ENCODE measurements around the gene LOXL3. TPM values are rescaled to one million over a fixed set of nuclear protein-coding genes. Genes with fewer than 3 reads are reported as not detected.

LOXL3 gene
- total and polyA plus RNA-seq, 2 donors (not counting 1 experiment from before 2014, with no cell fraction given): 0.97 to 1.2 TPM

GRCh38 chr2:74530239-74531187 lies 23.2 kb downstream of the LOXL3 start:
- CTCF ChIA-PET: interaction anchor here (1.0 to 9.6 kb wide), 16 partner anchors 9 to 383 kb away, joined by 3 to 71 read pairs (median 6); partner anchors contain the start of genes BOLA3, CCDC142, INO80B and PCGF1
- no peaks in the 10 kb centered on the region for H3K27me3 ChIP-seq (replicated peaks in 1 of 4; ENCODE audit: control extremely low read depth in 1 of 4, control insufficient read depth in 3 of 4, insufficient read depth in 4 of 4, low read length in 3 of 4)
- peak overlapping the region; percentile 78 for H3K9ac ChIP-seq (ENCODE audit: low read length)
- H3K36me3 ChIP-seq (replicated peaks in 1 of 2; ENCODE audit: control extremely low read depth in 1 of 2, control insufficient read depth in 1 of 2, extremely low read depth in 1 of 2, insufficient read depth in 2 of 2, low read length in 1 of 2): peaks cover 0 to 47% of the 10 kb centered on the region in 2 experiments
- peaks cover 17% of the 10 kb centered on the region for H4K20me1 ChIP-seq (ENCODE audit: control insufficient read depth, insufficient read depth, low read length, poor library complexity, severe bottlenecking)
- Mint-ChIP-seq H3K27me3 (no peaks in the 10 kb centered on the region), H3K4me1 (peaks cover 43% of the 10 kb centered on the region), H3K27ac (peak overlapping the region; percentile 96), H3K4me3 (peak overlapping the region; percentile 97), H3K9me3 (ENCODE audit: insufficient read depth) (no peaks in the 10 kb centered on the region)
- ATAC-seq (ENCODE audit: low read depth) (peak; percentile 9), DNase-seq (peak; percentile 77)
- H3K4me2 ChIP-seq (replicated peaks; ENCODE audit: low read depth, low read length, poor library complexity, severe bottlenecking): peak overlapping the region; percentile 95
- peaks cover 39 to 49% of the 10 kb centered on the region in 2 donors for H3K4me1 ChIP-seq (ENCODE audit: control insufficient read depth in 2 of 2, insufficient read depth in 2 of 2, low read length in 2 of 2)
- H3K79me2 ChIP-seq (ENCODE audit: control insufficient read depth, insufficient read depth, low read length): peaks cover 31% of the 10 kb centered on the region
- H3K9me3 ChIP-seq (ENCODE audit: control extremely low read depth in 1 of 3, control insufficient read depth in 2 of 3, insufficient read depth in 1 of 3, low read length in 2 of 3): no peaks in the 10 kb centered on the region
- under 1% methylated on average over 50 of the region's 54 CpGs for WGBS (ENCODE audit: insufficient coverage)
- TF ChIP-seq CTCF (IDR thresholded peaks at IDR 0.05) (no peak), EZH2 (IDR thresholded peaks at IDR 0.05; ENCODE audit: borderline replicate concordance, insufficient read depth, low read depth, low read length, poor library complexity, severe bottlenecking) (no peak)
- intact Hi-C loops (cut with micrococcal nuclease): loop anchor here (1.0 to 5.0 kb wide), 3 partner anchors 24 to 56 kb away; partner anchors contain the start of genes DOK1 and LBX2
- peak overlapping the region; percentile 81 for H2AFZ ChIP-seq (ENCODE audit: insufficient read depth, low read depth, low read length, poor library complexity, severe bottlenecking)
- peak overlapping the region; percentile 62 to 98 (median 70) for H3K4me3 ChIP-seq (ENCODE audit: control extremely low read depth in 1 of 5, extremely low read depth in 1 of 5, insufficient read depth in 1 of 5, low read depth in 2 of 5, low read length in 4 of 5)
- POLR2A ChIA-PET: interaction anchor here (0.9 to 2.7 kb wide), 14 partner anchors 9 to 1246 kb away, joined by 3 to 19 read pairs (median 6); partner anchors contain the start of genes CCDC142, FBXO41, INO80B and LBX2
- peak overlapping the region; percentile 84 to 90 for H3K27ac ChIP-seq (ENCODE audit: low read length in 2 of 2)
